Lung (tissue), 12 donors: ENCODE results near the gene SCLT1. TPM values are rescaled to one million over a fixed set of nuclear protein-coding genes. Genes with fewer than 3 reads are reported as not detected.

Experiments
- ATAC-seq: fragments of 200-7000 bp; cut with Tn5 transposase; one replicate; pipeline ENCODE4 v1.9.1; 2020; ENCODE audit warnings: moderate number of reproducible peaks; ENCODE audit not compliant: insufficient read depth, low FRiP score
- DNase-seq, 3 donors: peaks; one replicate each; pipeline ENCODE4 v3.0.0-alpha.2; 2013 to 2017
- H3K27ac ChIP-seq, 2 donors: one replicate each; pipeline ENCODE4 v1.5.1; 2013; ENCODE audit warnings: mild to moderate bottlenecking in 2 of 2, moderate library complexity in 2 of 2, control low read depth in 1 of 2, inconsistent platforms in 1 of 2, low read depth in 1 of 2, low read length in 1 of 2
- H3K27me3 ChIP-seq, 3 donors: one replicate each; pipeline ENCODE4 v1.5.1; 2013; ENCODE audit warnings: low read length in 2 of 3; ENCODE audit not compliant: control insufficient read depth in 3 of 3, insufficient read depth in 3 of 3
- H3K36me3 ChIP-seq, 4 donors: one replicate each; pipeline ENCODE4 v1.5.1; 2013; ENCODE audit warnings: low read length in 4 of 4, mild to moderate bottlenecking in 1 of 4, moderate library complexity in 1 of 4; ENCODE audit not compliant: control insufficient read depth in 4 of 4, insufficient read depth in 4 of 4
- H3K4me1 ChIP-seq, 5 donors: one replicate each; pipeline ENCODE4 v1.5.1; 2013; ENCODE audit warnings: low read length in 5 of 5, mild to moderate bottlenecking in 2 of 5, moderate library complexity in 1 of 5; ENCODE audit not compliant: control insufficient read depth in 5 of 5, insufficient read depth in 5 of 5
- H3K4me3 ChIP-seq: one replicate; pipeline ENCODE4 v1.5.1; 2013; ENCODE audit warnings: mild to moderate bottlenecking, control low read depth, moderate library complexity
- H3K9ac ChIP-seq, 2 donors: one replicate each; pipeline ENCODE4 v1.5.1; 2013; ENCODE audit warnings: low read length in 2 of 2, control low read depth in 1 of 2; ENCODE audit not compliant: insufficient read depth in 1 of 2
- H3K9me3 ChIP-seq, 4 donors: one replicate each; pipeline ENCODE4 v1.5.1; 2013; ENCODE audit warnings: low read length in 3 of 4, mild to moderate bottlenecking in 1 of 4, moderate library complexity in 1 of 4; ENCODE audit not compliant: control insufficient read depth in 4 of 4, insufficient read depth in 3 of 4
- WGBS, 2 donors: extraction: QIAGEN DNeasy Blood & Tissue Kit; methylation state at CpG; one replicate each; pipeline ENCODE4 v1.1.7; 2013; 5-methylcytosine and 5-hydroxymethylcytosine counted together
- polyA plus RNA-seq, 2 donors: library from polyadenylated mRNA; stranded (reverse); fragments of 200-250 nt; gene quantifications; one replicate each; pipeline ENCODE4 v1.2.1, GENCODE V29; 2013
- total RNA-seq, 2 donors: library from RNA; depleted of rRNA in 1 of 2; stranded (reverse); fragments of >200 nt in 1 of 2; gene quantifications; one replicate each; pipeline ENCODE4 v1.2.1, GENCODE V29; 2014 to 2021
- TF ChIP-seq, protein P1 (sequence below): IDR thresholded peaks from 2 replicates; pipeline ENCODE4 v1.5.1; 2012; ENCODE audit warnings: mild to moderate bottlenecking; ENCODE audit errors: control extremely low read depth, extremely low read depth
- donor health status: control.
- donor health status: control.
- donor health status: Bipolar disorder and iron deficiency.
- donor health status: healthy.
- donor health status: DM: yes; HTN: yes; CAD: no.

SCLT1 gene
- total and polyA plus RNA-seq, 4 donors = 4.3 to 31.8 (median 9.7) TPM

- peaks cover 0 to 1% (median 0%) of the 10 kb centered on the region in 4 donors for H3K9me3 ChIP-seq
- no peak overlapping the region for H3K4me3 ChIP-seq
- WGBS, 2 donors = 30 to 77% methylated on average over 7 of the region's 7 CpGs
- no peak for ATAC-seq
- no peak for DNase-seq
- H3K27me3 ChIP-seq = no peaks in the 10 kb centered on the region
- H3K36me3 ChIP-seq = peaks cover 15 to 37% (median 27%) of the 10 kb centered on the region in 4 donors
- TF ChIP-seq, protein P1, sequence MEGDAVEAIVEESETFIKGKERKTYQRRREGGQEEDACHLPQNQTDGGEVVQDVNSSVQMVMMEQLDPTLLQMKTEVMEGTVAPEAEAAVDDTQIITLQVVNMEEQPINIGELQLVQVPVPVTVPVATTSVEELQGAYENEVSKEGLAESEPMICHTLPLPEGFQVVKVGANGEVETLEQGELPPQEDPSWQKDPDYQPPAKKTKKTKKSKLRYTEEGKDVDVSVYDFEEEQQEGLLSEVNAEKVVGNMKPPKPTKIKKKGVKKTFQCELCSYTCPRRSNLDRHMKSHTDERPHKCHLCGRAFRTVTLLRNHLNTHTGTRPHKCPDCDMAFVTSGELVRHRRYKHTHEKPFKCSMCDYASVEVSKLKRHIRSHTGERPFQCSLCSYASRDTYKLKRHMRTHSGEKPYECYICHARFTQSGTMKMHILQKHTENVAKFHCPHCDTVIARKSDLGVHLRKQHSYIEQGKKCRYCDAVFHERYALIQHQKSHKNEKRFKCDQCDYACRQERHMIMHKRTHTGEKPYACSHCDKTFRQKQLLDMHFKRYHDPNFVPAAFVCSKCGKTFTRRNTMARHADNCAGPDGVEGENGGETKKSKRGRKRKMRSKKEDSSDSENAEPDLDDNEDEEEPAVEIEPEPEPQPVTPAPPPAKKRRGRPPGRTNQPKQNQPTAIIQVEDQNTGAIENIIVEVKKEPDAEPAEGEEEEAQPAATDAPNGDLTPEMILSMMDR = no peak
- H3K27ac ChIP-seq = no peak overlapping the region
- peaks cover 0 to 21% (median 0%) of the 10 kb centered on the region in 5 donors for H3K4me1 ChIP-seq
- no peak overlapping the region for H3K9ac ChIP-seq
Observed at GRCh38 chr4:128847082-128847724, 246.1 kb downstream of the SCLT1 start.

DNA sequence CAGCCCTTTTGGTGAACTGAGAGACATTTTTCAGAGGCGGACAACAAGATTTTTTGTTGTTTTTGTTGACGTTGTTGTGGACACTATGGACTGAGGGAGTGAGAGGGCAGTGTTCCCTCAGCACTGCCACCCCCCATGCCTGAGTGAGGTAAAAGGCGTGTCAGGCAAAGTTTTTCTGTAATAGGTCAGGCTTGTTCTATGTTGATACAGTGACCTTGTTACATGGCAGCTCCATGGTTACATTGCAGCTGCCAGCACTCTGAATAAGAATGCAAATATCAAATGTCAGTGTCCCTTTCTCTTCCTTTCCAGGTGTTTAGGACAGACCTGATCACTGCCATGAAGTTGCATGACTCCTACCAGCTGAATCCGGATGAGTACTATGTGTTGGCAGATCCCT is 247.3 kb downstream of the SCLT1 start:
- DNase-seq (no peak), ATAC-seq (no peak)
- WGBS, 2 donors = 84 to 87% methylated on average over 4 of the region's 4 CpGs
- no peak overlapping the region for H3K9ac ChIP-seq
- H3K4me1 ChIP-seq = peaks cover 0 to 24% (median 0%) of the 10 kb centered on the region in 5 donors
- TF ChIP-seq, protein P1 = no peak
- H3K36me3 ChIP-seq = peaks cover 11 to 31% (median 18%) of the 10 kb centered on the region in 4 donors
- no peaks in the 10 kb centered on the region for H3K9me3 ChIP-seq
- no peaks in the 10 kb centered on the region for H3K27me3 ChIP-seq
- no peak overlapping the region for H3K4me3 ChIP-seq
- H3K27ac ChIP-seq = no peak overlapping the region

DNA sequence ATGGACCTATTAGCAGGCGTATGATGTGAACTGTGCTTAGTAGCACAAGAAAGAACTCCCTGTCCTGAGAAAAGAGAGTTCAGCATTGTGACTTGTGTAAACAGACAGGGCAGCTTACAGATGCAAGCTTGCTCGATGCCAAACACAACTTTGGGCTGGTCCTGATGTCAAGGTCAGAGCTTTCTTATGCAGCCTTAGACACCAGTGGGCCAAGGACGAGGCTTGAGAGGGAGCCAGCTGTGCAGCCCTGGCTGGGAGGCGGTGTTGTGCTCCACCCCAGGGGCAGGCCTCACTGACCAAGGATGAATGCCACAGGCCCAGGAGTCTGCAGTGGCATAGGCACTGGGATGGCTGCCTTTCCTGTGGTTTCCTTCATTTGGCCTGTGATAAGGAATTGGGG is 248.4 kb downstream of the SCLT1 start:
- Histone ChIP-seq H3K36me3 (peaks cover 10 to 29% (median 14%) of the 10 kb centered on the region in 4 donors), H3K27me3 (no peaks in the 10 kb centered on the region), H3K9me3 (no peaks in the 10 kb centered on the region), H3K27ac (peak overlapping the region in 1 of 2 donors; percentile 2), H3K4me3 (no peak overlapping the region), H3K4me1 (peaks cover 0 to 28% (median 0%) of the 10 kb centered on the region in 5 donors), H3K9ac (no peak overlapping the region)
- no peak for ATAC-seq
- WGBS, 2 donors = 62 to 75% methylated on average over 4 of the region's 4 CpGs
- DNase-seq = no peak
- TF ChIP-seq, protein P1 = no peak
